HG03432 (cell line): Measurements from ENCODE around the gene FLRT1.
A peak's percentile ranks its signal among the peaks of the same experiment; 100 is the strongest.

Experiments
- ATAC-seq: cut with Tn5 transposase; IDR thresholded peaks from one replicate; pipeline ENCODE4 v1.9.1; 2021; ENCODE audit warnings: mild to moderate bottlenecking, moderate library complexity; ENCODE audit not compliant: unreplicated experiment

The FLRT1 gene

GRCh38 chr11:64035576-64035975, at the start of gene FLRT1:
TSS of gene FLRT1 (plus strand) at chr11:64035931. CDS start at chr11:64116268, 80,337 bp downstream.
- ATAC-seq: no peak

- peak; percentile 87 for ATAC-seq
These were observed 49.4 kb upstream of the FLRT1 start, which contains the start of gene OTUB1 for GRCh38 chr11:63986156-63986931. TSS of gene OTUB1 (plus strand) at chr11:63986438. CDS start at chr11:63986457, 19 bp downstream.

GRCh38 chr11:63986932-63987513, 48.7 kb upstream of the FLRT1 start:
- ATAC-seq: no peak

- no peak for ATAC-seq
These were observed 44.2 kb upstream of the FLRT1 start for GRCh38 chr11:63991558-63991957.

- ATAC-seq: no peak
These were observed 42.6 kb upstream of the FLRT1 start for GRCh38 chr11:63993100-63993499.

- no peak for ATAC-seq
These were observed 41.7 kb upstream of the FLRT1 start for GRCh38 chr11:63993993-63994392.

GRCh38 chr11:63996512-63996911, 39.2 kb upstream of the FLRT1 start:
- no peak for ATAC-seq

- no peak for ATAC-seq
These were observed 38.5 kb upstream of the FLRT1 start for GRCh38 chr11:63997104-63997700.

- ATAC-seq: no peak
These were observed 37.9 kb upstream of the FLRT1 start for GRCh38 chr11:63997801-63998337.

- ATAC-seq: no peak
These were observed 37.0 kb upstream of the FLRT1 start for GRCh38 chr11:63998558-63999348.

GRCh38 chr11:63999349-64000025, 36.2 kb upstream of the FLRT1 start:
- ATAC-seq: no peak

GRCh38 chr11:64000026-64000739, 35.5 kb upstream of the FLRT1 start:
- peak; percentile 53 for ATAC-seq

GRCh38 chr11:64000740-64001483, 34.8 kb upstream of the FLRT1 start:
- ATAC-seq: no peak

- no peak for ATAC-seq
These were observed 34.0 kb upstream of the FLRT1 start for GRCh38 chr11:64001484-64002420.

- ATAC-seq: no peak
These were observed 31.7 kb upstream of the FLRT1 start for GRCh38 chr11:64003807-64004589.

- no peak for ATAC-seq
These were observed 31.1 kb upstream of the FLRT1 start for GRCh38 chr11:64004590-64004984.

- ATAC-seq: no peak
These were observed 30.0 kb upstream of the FLRT1 start for GRCh38 chr11:64005691-64006090.
